ENCODE data around the gene KAZN. TPM values are rescaled to one million over a fixed set of nuclear protein-coding genes. Genes with fewer than 3 reads are reported as not detected.

KAZN gene
- total RNA-seq, 3 donors from 2014 or later: 0.35 to 1.7 (median 1.2) TPM

GRCh38 chr1:14614341-14614740 is 15.9 kb downstream of the KAZN start:
- Mint-ChIP-seq H3K36me3 (ENCODE audit: insufficient read depth) (no peaks in the 10 kb centered on the region), H3K27me3 (ENCODE audit: low read depth) (peaks cover 2% of the 10 kb centered on the region), H3K4me3 (no peak overlapping the region), H3K9me3 (peaks cover 10% of the 10 kb centered on the region), H3K4me1 (ENCODE audit: low read depth) (no peaks in the 10 kb centered on the region)
- no peak for ATAC-seq
- no peak for DNase-seq

- Mint-ChIP-seq H3K27me3 (ENCODE audit: low read depth) (peaks cover 4% of the 10 kb centered on the region), H3K36me3 (ENCODE audit: insufficient read depth) (no peaks in the 10 kb centered on the region), H3K4me3 (no peak overlapping the region), H3K9me3 (peaks cover 10% of the 10 kb centered on the region), H3K4me1 (ENCODE audit: low read depth) (no peaks in the 10 kb centered on the region)
- ATAC-seq (no peak), DNase-seq (no peak)
These were observed 17.2 kb downstream of the KAZN start for GRCh38 chr1:14615549-14616218.

- DNase-seq (no peak), ATAC-seq (no peak)
- H3K27me3 Mint-ChIP-seq (ENCODE audit: low read depth): peaks cover 4% of the 10 kb centered on the region
- no peak overlapping the region for H3K4me3 Mint-ChIP-seq
- H3K9me3 Mint-ChIP-seq: peaks cover 10% of the 10 kb centered on the region
- H3K4me1 Mint-ChIP-seq (ENCODE audit: low read depth): no peaks in the 10 kb centered on the region
- no peaks in the 10 kb centered on the region for H3K36me3 Mint-ChIP-seq (ENCODE audit: insufficient read depth)
These were observed 18.3 kb downstream of the KAZN start for GRCh38 chr1:14616632-14617396.

- no peaks in the 10 kb centered on the region for H3K36me3 Mint-ChIP-seq (ENCODE audit: insufficient read depth)
- no peaks in the 10 kb centered on the region for H3K4me1 Mint-ChIP-seq (ENCODE audit: low read depth)
- DNase-seq: no peak
- H3K4me3 Mint-ChIP-seq: no peak overlapping the region
- ATAC-seq: no peak
- H3K9me3 Mint-ChIP-seq: peaks cover 10% of the 10 kb centered on the region
- peaks cover 4% of the 10 kb centered on the region for H3K27me3 Mint-ChIP-seq (ENCODE audit: low read depth)
These were observed 19.3 kb downstream of the KAZN start for GRCh38 chr1:14617791-14618190.

- no peak for DNase-seq
- no peak overlapping the region for H3K4me3 Mint-ChIP-seq
- ATAC-seq: no peak
- no peaks in the 10 kb centered on the region for H3K4me1 Mint-ChIP-seq (ENCODE audit: low read depth)
- H3K27me3 Mint-ChIP-seq (ENCODE audit: low read depth): peaks cover 2% of the 10 kb centered on the region
- peaks cover 13% of the 10 kb centered on the region for H3K9me3 Mint-ChIP-seq
- H3K36me3 Mint-ChIP-seq (ENCODE audit: insufficient read depth): no peaks in the 10 kb centered on the region
These were observed 22.5 kb downstream of the KAZN start for GRCh38 chr1:14620941-14621340.

- Mint-ChIP-seq H3K27me3 (ENCODE audit: low read depth) (peaks cover 2% of the 10 kb centered on the region), H3K4me3 (no peak overlapping the region), H3K36me3 (ENCODE audit: insufficient read depth) (no peaks in the 10 kb centered on the region), H3K9me3 (peaks cover 13% of the 10 kb centered on the region), H3K4me1 (ENCODE audit: low read depth) (no peaks in the 10 kb centered on the region)
- no peak for ATAC-seq
- DNase-seq: no peak
These were observed 24.6 kb downstream of the KAZN start for GRCh38 chr1:14623090-14623489.

GRCh38 chr1:14624941-14625340 is 26.5 kb downstream of the KAZN start:
- Mint-ChIP-seq H3K4me3 (no peak overlapping the region), H3K9me3 (peaks cover 3% of the 10 kb centered on the region), H3K4me1 (ENCODE audit: low read depth) (no peaks in the 10 kb centered on the region), H3K27me3 (ENCODE audit: low read depth) (no peaks in the 10 kb centered on the region), H3K36me3 (ENCODE audit: insufficient read depth) (no peaks in the 10 kb centered on the region)
- DNase-seq: no peak
- ATAC-seq: no peak

- Mint-ChIP-seq H3K4me1 (ENCODE audit: low read depth) (no peaks in the 10 kb centered on the region), H3K36me3 (ENCODE audit: insufficient read depth) (no peaks in the 10 kb centered on the region), H3K4me3 (no peak overlapping the region), H3K9me3 (peaks cover 3% of the 10 kb centered on the region), H3K27me3 (ENCODE audit: low read depth) (no peaks in the 10 kb centered on the region)
- ATAC-seq (no peak), DNase-seq (no peak)
These were observed 27.1 kb downstream of the KAZN start for GRCh38 chr1:14625572-14625971.

- Mint-ChIP-seq H3K9me3 (peaks cover 3% of the 10 kb centered on the region), H3K36me3 (ENCODE audit: insufficient read depth) (no peaks in the 10 kb centered on the region), H3K4me3 (no peak overlapping the region), H3K27me3 (ENCODE audit: low read depth) (no peaks in the 10 kb centered on the region), H3K4me1 (ENCODE audit: low read depth) (no peaks in the 10 kb centered on the region)
- DNase-seq (no peak), ATAC-seq (no peak)
These were observed 27.5 kb downstream of the KAZN start for GRCh38 chr1:14625996-14626395.

GRCh38 chr1:14626869-14627607 is 28.6 kb downstream of the KAZN start:
- DNase-seq (no peak), ATAC-seq (no peak)
- Mint-ChIP-seq H3K4me1 (ENCODE audit: low read depth) (no peaks in the 10 kb centered on the region), H3K27me3 (ENCODE audit: low read depth) (no peaks in the 10 kb centered on the region), H3K9me3 (peaks cover 3% of the 10 kb centered on the region), H3K36me3 (ENCODE audit: insufficient read depth) (no peaks in the 10 kb centered on the region), H3K4me3 (no peak overlapping the region)

GRCh38 chr1:14627608-14628489 is 29.4 kb downstream of the KAZN start:
- no peak for ATAC-seq
- H3K27me3 Mint-ChIP-seq (ENCODE audit: low read depth): no peaks in the 10 kb centered on the region
- no peaks in the 10 kb centered on the region for H3K36me3 Mint-ChIP-seq (ENCODE audit: insufficient read depth)
- no peak for DNase-seq
- H3K4me3 Mint-ChIP-seq: no peak overlapping the region
- H3K4me1 Mint-ChIP-seq (ENCODE audit: low read depth): no peaks in the 10 kb centered on the region
- H3K9me3 Mint-ChIP-seq: peaks cover 3% of the 10 kb centered on the region

GRCh38 chr1:14629363-14630014 is 31.0 kb downstream of the KAZN start:
- no peaks in the 10 kb centered on the region for H3K36me3 Mint-ChIP-seq (ENCODE audit: insufficient read depth)
- no peak overlapping the region for H3K4me3 Mint-ChIP-seq
- H3K27me3 Mint-ChIP-seq (ENCODE audit: low read depth): no peaks in the 10 kb centered on the region
- H3K9me3 Mint-ChIP-seq: no peaks in the 10 kb centered on the region
- no peaks in the 10 kb centered on the region for H3K4me1 Mint-ChIP-seq (ENCODE audit: low read depth)
- ATAC-seq: no peak
- no peak for DNase-seq

- Mint-ChIP-seq H3K36me3 (ENCODE audit: insufficient read depth) (no peaks in the 10 kb centered on the region), H3K4me1 (ENCODE audit: low read depth) (no peaks in the 10 kb centered on the region), H3K27me3 (ENCODE audit: low read depth) (no peaks in the 10 kb centered on the region), H3K9me3 (no peaks in the 10 kb centered on the region), H3K4me3 (no peak overlapping the region)
- ATAC-seq (no peak), DNase-seq (no peak)
These were observed 32.5 kb downstream of the KAZN start for GRCh38 chr1:14630986-14631385.
